ENCODE results near the gene BANP. TPM values are rescaled to one million over a fixed set of nuclear protein-coding genes. Genes with fewer than 3 reads are reported as not detected.

Gene BANP
- total and polyA plus RNA-seq, 2 experiments from 2014 or later: 14.8 TPM

- TF ChIP-seq EZH2 (IDR thresholded peaks at IDR 0.05; ENCODE audit: insufficient read depth, poor library complexity, severe bottlenecking): no peak
- TF ChIP-seq EZH2phosphoT487 (IDR thresholded peaks at IDR 0.05; ENCODE audit: insufficient read depth, low read depth): no peak
- H3F3A ChIP-seq (ENCODE audit: insufficient read depth): peaks cover 35% of the 10 kb centered on the region
- no peaks in the 10 kb centered on the region for H3K79me2 ChIP-seq (ENCODE audit: insufficient read depth)
- H3K9me2 ChIP-seq (ENCODE audit: insufficient read depth): no peaks in the 10 kb centered on the region
- H3K36me3 ChIP-seq (ENCODE audit: low read depth): no peaks in the 10 kb centered on the region
- 96 to 97% methylated on average over 25 to 27 of the region's 27 CpGs for WGBS, 2 experiments (ENCODE audit: low coverage in 1 of 2, low lambda C conversion rate in 2 of 2, missing lambda C conversion rate in 2 of 2)
- no peak overlapping the region for H3K4me2 ChIP-seq (ENCODE audit: unreplicated experiment)
- DNase-seq: no peak
- no peak overlapping the region for H3K4me3 ChIP-seq
- peaks cover 32% of the 10 kb centered on the region for H3K4me1 ChIP-seq (ENCODE audit: insufficient read depth)
- H3K9me3 ChIP-seq (ENCODE audit: low read depth): no peaks in the 10 kb centered on the region
- in situ Hi-C loops (cut with MboI): no loop called here
- no peaks in the 10 kb centered on the region for H3K27me3 ChIP-seq (replicated peaks; ENCODE audit: insufficient read depth)
- no peaks in the 10 kb centered on the region for H4K20me1 ChIP-seq (ENCODE audit: insufficient read depth)
- no peak overlapping the region for H2AFZ ChIP-seq
- H3K9ac ChIP-seq: no peak overlapping the region
- no peak overlapping the region for H3K27ac ChIP-seq
Observed at GRCh38 chr16:88059701-88060386, 108.6 kb downstream of the BANP start.

DNA sequence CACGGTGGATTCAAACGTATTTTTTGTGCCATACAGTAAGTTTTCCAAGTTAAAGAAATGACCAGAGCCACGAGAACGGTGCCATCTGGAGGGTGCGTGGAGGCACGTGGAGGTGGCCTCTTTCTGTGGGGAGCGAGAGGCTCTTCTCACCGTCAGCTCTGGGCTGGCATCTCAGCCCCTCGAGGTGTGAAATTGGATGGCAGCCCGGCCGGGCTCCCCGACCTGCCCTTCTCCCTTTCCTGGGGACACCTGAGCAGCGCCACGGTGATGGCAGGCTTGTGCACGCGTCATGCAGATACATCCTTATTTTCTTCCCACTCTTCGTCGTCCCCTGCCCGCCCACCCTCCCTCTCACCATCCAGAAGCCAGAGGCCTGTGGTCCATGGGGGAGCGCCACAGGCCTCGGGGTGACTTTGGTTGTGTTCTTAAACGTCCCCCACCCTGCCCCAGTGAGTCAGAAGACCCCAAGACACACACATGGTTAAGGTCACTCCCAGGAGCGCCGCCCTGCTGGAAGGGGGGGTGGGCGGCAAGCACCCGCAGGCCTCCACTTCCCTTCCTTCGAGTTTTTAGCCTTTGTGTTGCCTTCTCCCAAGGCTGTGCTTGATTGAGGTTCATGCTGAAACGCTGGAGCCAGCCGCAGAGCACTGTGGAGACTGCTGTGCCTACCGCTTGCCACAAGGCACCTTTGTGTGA lies 109.4 kb downstream of the BANP start:
- H3K27me3 ChIP-seq (replicated peaks; ENCODE audit: insufficient read depth): no peaks in the 10 kb centered on the region
- no peak overlapping the region for H3K27ac ChIP-seq
- H3K4me1 ChIP-seq (ENCODE audit: insufficient read depth): peaks cover 34% of the 10 kb centered on the region
- H3F3A ChIP-seq (ENCODE audit: insufficient read depth): peaks cover 40% of the 10 kb centered on the region
- 94 to 97% methylated on average over 26 to 30 of the region's 30 CpGs for WGBS, 2 experiments (ENCODE audit: low coverage in 1 of 2, low lambda C conversion rate in 2 of 2, missing lambda C conversion rate in 2 of 2)
- in situ Hi-C loops (cut with MboI): no loop called here
- no peaks in the 10 kb centered on the region for H4K20me1 ChIP-seq (ENCODE audit: insufficient read depth)
- H3K4me2 ChIP-seq (ENCODE audit: unreplicated experiment): no peak overlapping the region
- H3K36me3 ChIP-seq (ENCODE audit: low read depth): no peaks in the 10 kb centered on the region
- no peak overlapping the region for H3K4me3 ChIP-seq
- H3K9me3 ChIP-seq (ENCODE audit: low read depth): no peaks in the 10 kb centered on the region
- DNase-seq: no peak
- no peak overlapping the region for H3K9ac ChIP-seq
- TF ChIP-seq EZH2phosphoT487 (IDR thresholded peaks at IDR 0.05; ENCODE audit: insufficient read depth, low read depth) (no peak), EZH2 (IDR thresholded peaks at IDR 0.05; ENCODE audit: insufficient read depth, poor library complexity, severe bottlenecking) (no peak)
- H2AFZ ChIP-seq: no peak overlapping the region
- no peaks in the 10 kb centered on the region for H3K9me2 ChIP-seq (ENCODE audit: insufficient read depth)
- no peaks in the 10 kb centered on the region for H3K79me2 ChIP-seq (ENCODE audit: insufficient read depth)

GRCh38 chr16:88061346-88062110 lies 110.3 kb downstream of the BANP start:
- in situ Hi-C loops (cut with MboI): no loop called here
- H3K9ac ChIP-seq: peak overlapping the region; percentile 77; the same call in 1 of the 2 replicates
- peaks cover 34% of the 10 kb centered on the region for H3K4me1 ChIP-seq (ENCODE audit: insufficient read depth)
- peak overlapping the region; percentile 70 for H3K4me2 ChIP-seq (ENCODE audit: unreplicated experiment)
- H3K9me2 ChIP-seq (ENCODE audit: insufficient read depth): no peaks in the 10 kb centered on the region
- H3K27me3 ChIP-seq (replicated peaks; ENCODE audit: insufficient read depth): no peaks in the 10 kb centered on the region
- 95 to 97% methylated on average over 13 to 14 of the region's 14 CpGs for WGBS, 2 experiments (ENCODE audit: low coverage in 1 of 2, low lambda C conversion rate in 2 of 2, missing lambda C conversion rate in 2 of 2)
- TF ChIP-seq EZH2phosphoT487 (IDR thresholded peaks at IDR 0.05; ENCODE audit: insufficient read depth, low read depth) (no peak), EZH2 (IDR thresholded peaks at IDR 0.05; ENCODE audit: insufficient read depth, poor library complexity, severe bottlenecking) (no peak)
- DNase-seq: no peak
- H3K9me3 ChIP-seq (ENCODE audit: low read depth): no peaks in the 10 kb centered on the region
- H3K4me3 ChIP-seq: no peak overlapping the region
- no peaks in the 10 kb centered on the region for H3K79me2 ChIP-seq (ENCODE audit: insufficient read depth)
- H3K36me3 ChIP-seq (ENCODE audit: low read depth): no peaks in the 10 kb centered on the region
- no peak overlapping the region for H2AFZ ChIP-seq
- H3K27ac ChIP-seq: peak overlapping the region; percentile 96
- H3F3A ChIP-seq (ENCODE audit: insufficient read depth): peaks cover 40% of the 10 kb centered on the region
- no peaks in the 10 kb centered on the region for H4K20me1 ChIP-seq (ENCODE audit: insufficient read depth)

Data from GM23248 (cell line).